Neuron (in vitro differentiated cells): ENCODE data around the gene C1S.
"Not testable (repeated sequence)": the region's sequence is repeated elsewhere in the genome, so short reads cannot be mapped to it uniquely, and the experiment has no call there.

Experiments used
- H2AFZ ChIP-seq: one replicate; pipeline ENCODE4 v1.6.1; 2013; ENCODE audit warnings: low read depth, mild to moderate bottlenecking, inconsistent platforms, low read length, moderate library complexity
- H3K27me3 ChIP-seq: one replicate; pipeline ENCODE4 v1.6.1; 2013; ENCODE audit warnings: low read length; ENCODE audit not compliant: insufficient read depth
- H3K36me3 ChIP-seq: one replicate; pipeline ENCODE4 v1.6.1; 2013; ENCODE audit warnings: low read length; ENCODE audit not compliant: insufficient read depth
- H3K4me1 ChIP-seq: one replicate; pipeline ENCODE4 v1.6.1; 2013; ENCODE audit warnings: low read length; ENCODE audit not compliant: insufficient read depth
- H3K4me3 ChIP-seq: 2 replicates; pipeline ENCODE4 v1.5.1; 2013; ENCODE audit warnings: mild to moderate bottlenecking, low read length, moderate library complexity
- H3K9me3 ChIP-seq: one replicate; pipeline ENCODE4 v1.6.1; 2013; ENCODE audit warnings: low read length

C1S gene

GRCh38 chr12:7103837-7104584 is 43.5 kb downstream of the C1S start:
- H3K4me3 ChIP-seq: no peak overlapping the region
- H3K27me3 ChIP-seq: no peaks in the 10 kb centered on the region
- H3K9me3 ChIP-seq: peaks cover 2% of the 10 kb centered on the region
- H3K36me3 ChIP-seq: peaks cover 20% of the 10 kb centered on the region
- no peak overlapping the region for H2AFZ ChIP-seq
- H3K4me1 ChIP-seq: peaks cover 6% of the 10 kb centered on the region

DNA sequence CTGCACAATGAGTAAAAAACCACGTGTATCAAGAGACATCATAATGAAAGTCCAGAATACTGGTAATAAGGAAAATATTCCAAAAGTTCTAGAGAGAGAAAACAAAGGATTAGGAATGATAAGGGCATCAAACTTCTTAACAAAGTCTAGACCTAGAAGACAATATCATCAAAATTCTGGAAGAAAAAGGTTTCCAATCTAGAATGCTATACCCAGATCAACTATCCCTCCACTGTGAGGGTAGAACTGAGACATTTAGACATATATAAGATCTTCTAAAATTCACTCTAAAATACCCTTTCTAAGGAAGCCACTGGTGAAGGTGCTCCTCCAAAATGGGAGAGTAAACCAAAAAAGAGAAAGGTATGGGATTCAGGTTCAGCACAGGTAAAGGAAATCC is 45.6 kb downstream of the C1S start:
- Histone ChIP-seq H2AFZ (no peak overlapping the region), H3K9me3 (peaks cover 2% of the 10 kb centered on the region)

GRCh38 chr12:7107181-7107580 is 46.7 kb downstream of the C1S start:
- H3K9me3 ChIP-seq, H3K27me3 ChIP-seq, H3K4me1 ChIP-seq: not testable (repeated sequence)

More for the DNA sequence above, 45.6 kb downstream of the C1S start:
- Histone ChIP-seq H3K27me3 (no peaks in the 10 kb centered on the region), H3K36me3 (peaks cover 12% of the 10 kb centered on the region), H3K4me3 (no peak overlapping the region), H3K4me1 (peaks cover 10% of the 10 kb centered on the region)

DNA sequence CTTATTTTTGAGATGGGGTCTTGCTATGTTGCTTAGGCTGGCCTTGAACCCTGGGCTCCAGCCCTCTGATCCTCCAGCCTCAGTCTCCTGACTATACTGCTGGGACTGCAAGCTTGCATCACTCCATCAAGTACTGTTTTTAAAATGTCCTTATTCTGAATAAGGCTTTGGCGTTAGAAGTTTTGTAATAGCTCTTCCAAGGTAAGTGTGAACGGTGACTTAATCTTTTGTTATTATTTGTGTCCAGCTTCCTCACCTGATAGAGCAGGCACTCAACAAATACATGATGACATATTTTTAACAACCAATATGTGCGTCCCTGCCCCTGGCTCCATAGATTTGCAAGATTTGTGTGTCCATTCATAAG is 47.1 kb downstream of the C1S start:
- Histone ChIP-seq H3K9me3 (peaks cover 2% of the 10 kb centered on the region), H3K4me3 (peak overlapping the region; percentile 92), H3K36me3 (peaks cover 4% of the 10 kb centered on the region), H3K27me3 (no peaks in the 10 kb centered on the region), H2AFZ (peak overlapping the region; percentile 83), H3K4me1 (peaks cover 10% of the 10 kb centered on the region)

More at GRCh38 chr12:7107181-7107580, 46.7 kb downstream of the C1S start:
- H2AFZ ChIP-seq, H3K4me3 ChIP-seq, H3K36me3 ChIP-seq: not testable (repeated sequence)

- Histone ChIP-seq H3K36me3 (peaks cover 3% of the 10 kb centered on the region), H3K9me3 (peaks cover 2% of the 10 kb centered on the region), H3K27me3 (no peaks in the 10 kb centered on the region), H3K4me1 (peaks cover 10% of the 10 kb centered on the region), H3K4me3 (peak overlapping the region; percentile 92), H2AFZ (peak overlapping the region; percentile 83)
These were observed 47.7 kb downstream of the C1S start for GRCh38 chr12:7108003-7108795.

GRCh38 chr12:7108796-7109571 is 48.5 kb downstream of the C1S start, which contains the start of gene C1RL:
Gene C1RL (minus strand): TSS chr12:7109214. CDS start chr12:7109180, 34 bp downstream.
- peaks cover 2% of the 10 kb centered on the region for H3K9me3 ChIP-seq

DNA sequence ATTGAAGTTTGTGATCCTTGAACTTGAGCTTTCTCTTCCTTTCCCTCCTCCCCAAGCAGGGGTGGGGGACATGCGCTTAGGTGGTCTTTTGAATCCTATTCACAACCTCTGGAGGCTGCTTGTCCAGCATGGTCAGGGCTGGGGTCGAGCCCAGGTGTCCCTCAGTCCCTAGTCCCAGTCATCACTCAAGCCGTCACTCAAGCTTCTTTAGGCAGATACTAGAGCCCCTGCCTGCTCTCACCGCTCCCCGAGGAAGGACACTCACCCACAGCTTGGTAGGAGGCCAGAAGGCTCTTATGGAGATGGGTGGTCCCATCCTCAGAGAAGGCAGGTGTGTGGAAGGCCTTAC is 49.0 kb downstream of the C1S start:
- H3K36me3 ChIP-seq: peaks cover 3% of the 10 kb centered on the region
- H2AFZ ChIP-seq: no peak overlapping the region
- peaks cover 2% of the 10 kb centered on the region for H3K9me3 ChIP-seq
- no peaks in the 10 kb centered on the region for H3K27me3 ChIP-seq
- peak overlapping the region; percentile 92 for H3K4me3 ChIP-seq
- H3K4me1 ChIP-seq: peaks cover 10% of the 10 kb centered on the region

More at GRCh38 chr12:7108796-7109571, 48.5 kb downstream of the C1S start, which contains the start of gene C1RL:
- Histone ChIP-seq H3K4me1 (peaks cover 10% of the 10 kb centered on the region), H2AFZ (peak within 1 kb of the TSS; percentile 83), H3K27me3 (no peaks in the 10 kb centered on the region), H3K4me3 (peak within 1 kb of the TSS; percentile 92), H3K36me3 (peaks cover 3% of the 10 kb centered on the region)

DNA sequence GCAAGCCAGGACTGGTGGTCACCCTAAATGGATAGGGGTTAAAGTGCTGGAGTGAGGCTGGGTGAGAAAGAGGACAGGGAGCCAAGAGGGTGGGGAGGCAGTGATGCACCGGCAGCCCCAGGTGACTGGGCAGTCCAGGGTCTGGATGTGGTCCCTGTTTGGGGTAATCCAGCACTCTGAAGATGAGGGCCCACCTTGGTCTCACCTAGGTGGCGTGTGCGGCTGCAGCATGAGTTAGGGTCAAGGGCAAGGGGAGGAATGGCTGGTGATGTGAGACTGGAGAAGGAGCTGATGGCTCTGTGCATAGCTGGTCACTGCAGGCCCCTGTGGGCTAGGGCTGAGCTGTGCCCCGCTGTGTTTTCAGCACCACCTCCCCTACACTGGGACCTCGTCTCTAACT is 50.1 kb downstream of the C1S start:
- peaks cover 2% of the 10 kb centered on the region for H3K9me3 ChIP-seq
- H2AFZ ChIP-seq: no peak overlapping the region
- peaks cover 10% of the 10 kb centered on the region for H3K4me1 ChIP-seq
- H3K27me3 ChIP-seq: no peaks in the 10 kb centered on the region
- no peak overlapping the region for H3K4me3 ChIP-seq
- peaks cover 3% of the 10 kb centered on the region for H3K36me3 ChIP-seq

GRCh38 chr12:7112041-7112440 is 51.5 kb downstream of the C1S start:
- no peak overlapping the region for H2AFZ ChIP-seq
- H3K4me3 ChIP-seq: no peak overlapping the region

GRCh38 chr12:7113389-7113871 is 52.9 kb downstream of the C1S start:
- H3K4me1 ChIP-seq: peaks cover 4% of the 10 kb centered on the region
- H3K36me3 ChIP-seq: no peaks in the 10 kb centered on the region
- no peaks in the 10 kb centered on the region for H3K27me3 ChIP-seq
- H3K4me3 ChIP-seq: no peak overlapping the region
- no peak overlapping the region for H2AFZ ChIP-seq
- no peaks in the 10 kb centered on the region for H3K9me3 ChIP-seq

More at GRCh38 chr12:7112041-7112440, 51.5 kb downstream of the C1S start:
- Histone ChIP-seq H3K4me1 (peaks cover 10% of the 10 kb centered on the region), H3K27me3 (no peaks in the 10 kb centered on the region), H3K9me3 (no peaks in the 10 kb centered on the region), H3K36me3 (no peaks in the 10 kb centered on the region)

DNA sequence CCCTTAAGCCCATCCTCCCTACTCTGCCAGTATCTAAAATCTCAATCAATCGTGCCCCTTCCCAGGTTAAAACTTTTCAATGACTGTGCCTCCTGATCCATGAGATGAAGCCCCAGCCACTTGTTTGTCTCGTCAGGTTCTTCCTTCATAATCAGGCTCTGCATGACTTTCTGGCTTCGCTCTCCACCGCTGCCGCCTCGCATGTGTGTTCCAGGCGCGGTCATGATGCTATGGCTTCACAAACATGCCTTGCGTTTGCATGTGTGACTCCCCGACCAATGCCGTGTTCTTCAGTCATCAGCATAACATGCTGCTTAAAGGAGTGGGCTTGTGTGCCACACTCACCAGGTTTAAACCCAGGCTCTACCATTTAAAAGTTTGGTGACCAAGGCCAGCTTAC is 53.5 kb downstream of the C1S start:
- H2AFZ ChIP-seq: no peak overlapping the region
- no peaks in the 10 kb centered on the region for H3K36me3 ChIP-seq
- no peaks in the 10 kb centered on the region for H3K27me3 ChIP-seq
- peaks cover 4% of the 10 kb centered on the region for H3K4me1 ChIP-seq
- no peak overlapping the region for H3K4me3 ChIP-seq
- no peaks in the 10 kb centered on the region for H3K9me3 ChIP-seq

GRCh38 chr12:7114851-7115250 is 54.3 kb downstream of the C1S start:
- Histone ChIP-seq H3K9me3 (no peaks in the 10 kb centered on the region), H3K4me1 (no peaks in the 10 kb centered on the region), H3K27me3 (no peaks in the 10 kb centered on the region), H2AFZ (no peak overlapping the region), H3K4me3 (no peak overlapping the region), H3K36me3 (no peaks in the 10 kb centered on the region)

- Histone ChIP-seq H3K4me3 (no peak overlapping the region), H3K4me1 (no peaks in the 10 kb centered on the region), H3K27me3 (no peaks in the 10 kb centered on the region), H3K36me3 (no peaks in the 10 kb centered on the region), H3K9me3 (no peaks in the 10 kb centered on the region), H2AFZ (no peak overlapping the region)
These were observed 55.7 kb downstream of the C1S start for GRCh38 chr12:7116196-7116595.
